ENCODE data around the gene RDH13. TPM values are rescaled to one million over a fixed set of nuclear protein-coding genes. Genes with fewer than 3 reads are reported as not detected.

The RDH13 gene
- total RNA-seq, 1 experiment from 2014 or later = 43.3 TPM

DNA sequence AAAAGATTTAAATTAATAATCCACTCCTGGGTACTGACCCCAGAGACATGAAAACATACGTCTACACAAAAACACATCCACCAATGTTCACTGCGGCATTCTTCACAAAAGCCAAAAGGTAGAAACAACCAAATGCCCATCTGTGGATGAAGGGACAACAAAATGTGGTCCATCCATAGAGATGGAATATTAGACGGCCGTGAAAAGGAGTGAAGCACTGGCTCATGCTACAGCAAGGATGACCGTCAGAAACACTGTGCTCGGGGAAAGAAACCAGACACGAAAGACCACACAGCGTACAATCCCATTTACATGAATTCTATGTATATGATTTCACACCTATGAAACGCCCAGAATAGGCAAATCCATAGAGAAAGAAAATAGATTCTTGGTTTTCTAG, 6.1 kb downstream of the RDH13 start:
- peaks cover 6% of the 10 kb centered on the region for H3K4me1 Mint-ChIP-seq (ENCODE audit: low read depth, unreplicated experiment)
- TF ChIP-seq, protein P1, sequence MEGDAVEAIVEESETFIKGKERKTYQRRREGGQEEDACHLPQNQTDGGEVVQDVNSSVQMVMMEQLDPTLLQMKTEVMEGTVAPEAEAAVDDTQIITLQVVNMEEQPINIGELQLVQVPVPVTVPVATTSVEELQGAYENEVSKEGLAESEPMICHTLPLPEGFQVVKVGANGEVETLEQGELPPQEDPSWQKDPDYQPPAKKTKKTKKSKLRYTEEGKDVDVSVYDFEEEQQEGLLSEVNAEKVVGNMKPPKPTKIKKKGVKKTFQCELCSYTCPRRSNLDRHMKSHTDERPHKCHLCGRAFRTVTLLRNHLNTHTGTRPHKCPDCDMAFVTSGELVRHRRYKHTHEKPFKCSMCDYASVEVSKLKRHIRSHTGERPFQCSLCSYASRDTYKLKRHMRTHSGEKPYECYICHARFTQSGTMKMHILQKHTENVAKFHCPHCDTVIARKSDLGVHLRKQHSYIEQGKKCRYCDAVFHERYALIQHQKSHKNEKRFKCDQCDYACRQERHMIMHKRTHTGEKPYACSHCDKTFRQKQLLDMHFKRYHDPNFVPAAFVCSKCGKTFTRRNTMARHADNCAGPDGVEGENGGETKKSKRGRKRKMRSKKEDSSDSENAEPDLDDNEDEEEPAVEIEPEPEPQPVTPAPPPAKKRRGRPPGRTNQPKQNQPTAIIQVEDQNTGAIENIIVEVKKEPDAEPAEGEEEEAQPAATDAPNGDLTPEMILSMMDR (IDR thresholded peaks at IDR 0.05; ENCODE audit: insufficient read depth in 1 of 2, low read depth in 1 of 2, low read length in 1 of 2, severe bottlenecking in 1 of 2, unreplicated experiment in 1 of 2) = no peak
- no peaks in the 10 kb centered on the region for H3K9me3 Mint-ChIP-seq (ENCODE audit: unreplicated experiment)
- Histone ChIP-seq H3K9me3 (no peaks in the 10 kb centered on the region), H3K4me3 (ENCODE audit: low read depth, low read length) (no peak overlapping the region), H3K36me3 (ENCODE audit: control insufficient read depth, insufficient read depth, low read length) (peaks cover 1% of the 10 kb centered on the region), H3K27me3 (replicated peaks; ENCODE audit: control insufficient read depth, insufficient read depth, low read length) (no peaks in the 10 kb centered on the region), H3K4me1 (0 out of 2 replicates have a peak, but pooled peaks cover under 1% of the 10 kb centered on the region)
- ChIA-PET CTCF (no interaction called here), POLR2A (no interaction called here)
- peaks cover 80% of the 10 kb centered on the region for H3K36me3 Mint-ChIP-seq (ENCODE audit: insufficient read depth, unreplicated experiment)
- no peak for DNase-seq
- intact Hi-C loops (cut with micrococcal nuclease; ENCODE audit: unreplicated experiment) = no loop called here
- no peak overlapping the region for H3K4me3 Mint-ChIP-seq (ENCODE audit: unreplicated experiment)
- no peaks in the 10 kb centered on the region for H3K27me3 Mint-ChIP-seq (ENCODE audit: insufficient read depth, unreplicated experiment)
- no TSS peak for BruUV-seq (replicated peaks)
- no peak overlapping the region for H3K27ac Mint-ChIP-seq (ENCODE audit: unreplicated experiment)

DNA sequence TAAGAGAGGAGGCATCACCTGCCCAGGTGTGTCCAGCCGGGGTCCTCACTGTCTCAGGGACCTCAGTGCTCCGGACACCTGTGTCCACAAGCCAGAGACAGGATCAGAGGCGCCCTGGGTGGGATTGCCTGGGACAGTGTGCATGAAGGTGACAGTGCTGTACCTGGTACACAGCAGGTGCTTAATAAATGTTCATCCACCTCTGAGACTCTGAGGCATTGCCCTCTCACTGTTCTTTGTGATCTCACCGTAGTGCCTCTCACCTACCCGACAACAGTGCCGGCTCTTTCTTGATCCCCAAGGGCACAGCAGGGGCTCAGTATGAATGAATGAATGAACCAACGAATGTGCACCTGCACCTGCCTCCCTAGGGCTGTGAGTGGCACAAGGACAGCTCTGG, 9.2 kb downstream of the RDH13 start:
- H3K9me3 ChIP-seq = no peaks in the 10 kb centered on the region
- peaks cover 4% of the 10 kb centered on the region for H3K36me3 ChIP-seq (ENCODE audit: control insufficient read depth, insufficient read depth, low read length)
- no peak for DNase-seq
- BruUV-seq (replicated peaks) = no TSS peak
- Mint-ChIP-seq H3K4me1 (ENCODE audit: low read depth, unreplicated experiment) (no peaks in the 10 kb centered on the region), H3K27me3 (ENCODE audit: insufficient read depth, unreplicated experiment) (no peaks in the 10 kb centered on the region), H3K4me3 (ENCODE audit: unreplicated experiment) (no peak overlapping the region), H3K36me3 (ENCODE audit: insufficient read depth, unreplicated experiment) (peaks cover 95% of the 10 kb centered on the region), H3K9me3 (ENCODE audit: unreplicated experiment) (no peaks in the 10 kb centered on the region), H3K27ac (ENCODE audit: unreplicated experiment) (no peak overlapping the region)
- H3K27me3 ChIP-seq (replicated peaks; ENCODE audit: control insufficient read depth, insufficient read depth, low read length) = no peaks in the 10 kb centered on the region
- intact Hi-C loops (cut with micrococcal nuclease; ENCODE audit: unreplicated experiment) = no loop called here
- CTCF ChIA-PET = no interaction called here
- no peaks in the 10 kb centered on the region for H3K4me1 ChIP-seq
- H3K4me3 ChIP-seq (ENCODE audit: low read depth, low read length) = no peak overlapping the region
- POLR2A ChIA-PET = no interaction called here
- TF ChIP-seq, protein P1 (IDR thresholded peaks at IDR 0.05; ENCODE audit: insufficient read depth in 1 of 2, low read depth in 1 of 2, low read length in 1 of 2, severe bottlenecking in 1 of 2, unreplicated experiment in 1 of 2) = no peak

DNA sequence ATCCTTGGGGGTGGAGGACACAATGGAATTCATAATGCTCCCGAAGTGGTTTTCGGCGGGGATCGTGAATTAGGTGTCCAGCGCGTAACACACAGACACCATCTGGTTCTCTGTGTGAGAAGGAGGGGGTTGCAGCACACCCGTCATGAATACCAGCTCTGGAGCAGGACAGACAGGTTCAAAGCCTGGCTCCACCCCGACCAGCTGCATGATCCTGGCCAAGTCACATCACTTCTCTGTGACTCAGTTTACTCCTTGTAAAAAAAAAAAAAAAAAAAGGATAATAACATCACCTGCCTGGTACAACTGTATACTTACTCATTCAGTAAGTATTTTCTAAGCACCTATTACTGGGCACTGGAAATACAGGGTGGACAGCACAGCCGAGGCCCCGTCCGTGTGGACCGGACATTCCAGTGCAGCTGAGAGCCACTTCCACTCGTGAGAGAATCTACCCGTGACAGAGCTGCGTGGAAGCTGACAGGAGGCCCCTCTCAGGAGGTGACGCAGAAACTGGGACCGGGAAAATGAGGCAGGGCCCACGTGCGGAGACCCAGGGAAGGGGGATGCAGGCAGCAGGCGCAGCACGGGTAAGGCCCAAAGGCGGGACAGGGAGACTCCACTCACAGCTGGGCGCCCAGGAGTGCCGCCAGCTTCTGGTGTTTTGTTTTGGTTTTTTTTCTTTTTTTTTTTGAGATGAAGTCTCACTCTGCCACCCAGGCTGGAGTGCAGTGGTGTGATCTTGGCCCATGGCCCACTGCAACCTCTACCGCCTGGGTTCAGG, 12.0 kb downstream of the RDH13 start:
- ChIA-PET POLR2A (interaction anchor here (0.6 kb wide), 2 partner anchors 290 to 350 kb away, joined by 3 to 6 read pairs; no protein-coding TSS in a partner anchor), CTCF (interaction anchor here (0.7 kb wide), 2 partner anchors 23 to 96 kb away, joined by 6 read pairs; no protein-coding TSS in a partner anchor)
- no peak overlapping the region for H3K27ac Mint-ChIP-seq (ENCODE audit: unreplicated experiment)
- no peaks in the 10 kb centered on the region for H3K4me1 Mint-ChIP-seq (ENCODE audit: low read depth, unreplicated experiment)
- no peak overlapping the region for H3K4me3 Mint-ChIP-seq (ENCODE audit: unreplicated experiment)
- no peaks in the 10 kb centered on the region for H3K27me3 Mint-ChIP-seq (ENCODE audit: insufficient read depth, unreplicated experiment)
- no peak overlapping the region for H3K4me3 ChIP-seq (ENCODE audit: low read depth, low read length)
- TF ChIP-seq, protein P1 (IDR thresholded peaks at IDR 0.05; ENCODE audit: insufficient read depth in 1 of 2, low read depth in 1 of 2, low read length in 1 of 2, severe bottlenecking in 1 of 2, unreplicated experiment in 1 of 2) = no peak
- H3K27me3 ChIP-seq (replicated peaks; ENCODE audit: control insufficient read depth, insufficient read depth, low read length) = no peaks in the 10 kb centered on the region
- H3K9me3 ChIP-seq = no peaks in the 10 kb centered on the region
- DNase-seq = no peak
- no peaks in the 10 kb centered on the region for H3K4me1 ChIP-seq
- H3K36me3 Mint-ChIP-seq (ENCODE audit: insufficient read depth, unreplicated experiment) = peaks cover 93% of the 10 kb centered on the region
- intact Hi-C loops (cut with micrococcal nuclease; ENCODE audit: unreplicated experiment) = no loop called here
- BruUV-seq (replicated peaks) = no TSS peak
- H3K36me3 ChIP-seq (ENCODE audit: control insufficient read depth, insufficient read depth, low read length) = peaks cover 8% of the 10 kb centered on the region
- H3K9me3 Mint-ChIP-seq (ENCODE audit: unreplicated experiment) = no peaks in the 10 kb centered on the region

All from Caco-2 (cell line).